Effector CD8-positive, alpha-beta T cell (primary cell): ENCODE results near the gene DUSP2.

Experiments
- DNase-seq: peaks from one replicate; lab custom pipeline; 2025; lab: John Stamatoyannopoulos, UW

Gene DUSP2

GRCh38 chr2:96114903-96115581 is 30.2 kb downstream of the DUSP2 start:
- no peak for DNase-seq

DNA sequence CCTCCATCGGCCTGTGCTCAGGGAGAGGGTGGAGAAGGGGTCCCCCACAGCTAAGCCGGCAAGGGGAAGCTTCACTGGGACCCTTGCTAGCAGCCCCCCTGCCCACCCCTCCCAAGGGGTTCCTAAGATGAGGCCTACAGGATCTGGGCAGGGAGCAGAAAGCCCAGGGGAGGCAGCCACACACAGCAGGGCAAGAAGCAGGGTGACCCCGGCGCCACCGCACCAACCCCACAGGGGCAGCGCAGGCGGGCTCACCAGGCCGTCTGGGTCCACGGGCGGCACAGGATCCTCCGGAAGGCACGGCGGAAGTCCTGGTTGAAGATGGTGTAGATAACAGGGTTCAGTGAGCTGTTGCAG is 30.7 kb downstream of the DUSP2 start:
- DNase-seq: no peak

DNA sequence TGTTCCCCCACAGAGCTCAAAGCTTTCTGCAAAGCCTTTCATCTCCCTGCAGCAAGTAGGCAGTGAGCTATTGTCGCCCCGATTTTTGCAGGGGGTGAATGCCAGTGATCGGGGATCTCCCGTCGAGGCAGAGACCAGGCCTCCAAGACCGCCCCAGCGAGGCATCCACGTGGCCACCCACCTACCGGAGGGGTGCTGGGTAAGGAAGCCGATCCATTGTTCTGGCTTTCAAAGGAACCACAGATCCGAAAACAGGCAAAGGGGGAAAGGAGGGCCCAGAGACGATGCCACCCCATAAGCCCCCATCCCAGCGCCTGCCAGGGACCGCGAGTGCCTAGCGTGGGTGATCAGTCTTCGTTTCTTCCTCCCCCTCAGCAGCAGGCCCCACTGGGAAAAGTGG is 31.3 kb downstream of the DUSP2 start:
- no peak for DNase-seq

DNA sequence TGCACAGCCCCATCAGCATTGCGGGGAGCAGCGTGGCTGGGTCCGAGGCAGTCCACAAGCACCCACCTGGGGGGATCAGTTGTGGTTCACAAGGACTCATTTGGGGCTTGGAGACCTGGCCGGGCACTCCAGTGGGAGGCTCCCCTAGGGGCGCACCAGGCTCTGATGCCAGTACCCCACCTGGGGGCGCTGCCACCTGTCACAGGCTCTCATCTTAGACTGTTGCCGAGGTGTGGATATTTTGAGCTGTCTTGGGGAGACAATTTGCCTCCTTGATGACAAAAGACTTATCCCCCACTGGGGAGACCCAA is 31.9 kb downstream of the DUSP2 start:
- DNase-seq: no peak

DNA sequence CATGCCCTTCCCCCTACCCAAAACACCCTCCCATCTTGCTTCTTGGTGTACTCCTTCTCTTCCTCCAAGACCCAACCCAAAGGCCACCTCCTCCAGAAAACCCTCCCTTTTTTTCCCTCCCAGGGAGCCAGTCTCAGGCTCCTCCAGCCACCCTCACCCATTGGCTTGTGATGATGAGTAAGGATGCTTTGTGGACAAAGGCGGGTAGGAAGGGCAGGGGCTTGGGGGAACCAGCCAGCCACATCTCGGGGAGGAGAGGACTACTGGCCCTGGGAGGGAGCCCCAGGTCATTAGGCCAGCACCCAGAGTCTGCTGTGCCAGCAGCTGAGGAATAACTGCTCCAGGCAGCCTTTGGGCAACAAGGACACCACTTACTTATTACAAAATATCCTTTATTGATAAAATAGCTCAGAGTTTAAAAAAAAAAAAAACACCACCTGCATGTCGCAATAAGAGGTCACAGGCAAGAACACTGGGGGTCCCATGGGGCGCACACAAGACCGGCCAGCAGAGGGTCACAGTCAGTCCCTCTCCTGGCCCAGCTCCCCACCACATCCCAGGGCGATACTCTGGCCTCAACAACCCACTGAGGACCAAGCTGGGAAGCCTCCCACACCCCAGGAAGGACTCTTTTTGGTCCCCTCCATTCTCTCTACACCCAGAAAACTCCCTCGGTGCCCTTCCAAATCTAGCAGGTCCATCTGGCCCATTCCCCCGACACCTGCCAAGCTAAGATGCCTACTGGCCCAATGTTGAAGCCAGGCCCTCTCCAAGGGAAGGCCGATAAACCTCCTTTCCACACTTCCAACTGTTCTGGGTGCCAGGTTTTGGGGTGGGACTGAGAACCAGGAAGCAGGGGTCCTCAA is 32.5 kb downstream of the DUSP2 start:
- DNase-seq: no peak

- DNase-seq: no peak
Measured at GRCh38 chr2:96111823-96112500, 33.3 kb downstream of the DUSP2 start.

DNA sequence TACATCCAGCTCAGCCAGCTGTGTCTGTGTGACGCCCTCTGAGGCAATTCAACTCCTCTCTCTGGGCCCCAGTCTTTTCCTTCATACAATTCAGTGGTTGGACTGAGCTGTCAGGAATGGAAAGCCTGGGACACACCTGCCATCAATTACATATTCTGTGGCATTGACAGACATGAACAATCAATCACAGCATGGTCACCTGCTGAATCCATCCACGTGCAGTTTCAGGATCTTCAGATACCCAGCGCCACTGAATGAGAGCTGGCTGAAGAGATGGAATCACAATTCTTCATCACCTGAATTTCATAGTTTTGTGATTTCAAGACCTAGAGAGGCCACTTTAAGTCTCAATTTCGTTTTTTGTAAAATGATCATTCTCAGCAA is 34.0 kb downstream of the DUSP2 start:
- DNase-seq: no peak

DNA sequence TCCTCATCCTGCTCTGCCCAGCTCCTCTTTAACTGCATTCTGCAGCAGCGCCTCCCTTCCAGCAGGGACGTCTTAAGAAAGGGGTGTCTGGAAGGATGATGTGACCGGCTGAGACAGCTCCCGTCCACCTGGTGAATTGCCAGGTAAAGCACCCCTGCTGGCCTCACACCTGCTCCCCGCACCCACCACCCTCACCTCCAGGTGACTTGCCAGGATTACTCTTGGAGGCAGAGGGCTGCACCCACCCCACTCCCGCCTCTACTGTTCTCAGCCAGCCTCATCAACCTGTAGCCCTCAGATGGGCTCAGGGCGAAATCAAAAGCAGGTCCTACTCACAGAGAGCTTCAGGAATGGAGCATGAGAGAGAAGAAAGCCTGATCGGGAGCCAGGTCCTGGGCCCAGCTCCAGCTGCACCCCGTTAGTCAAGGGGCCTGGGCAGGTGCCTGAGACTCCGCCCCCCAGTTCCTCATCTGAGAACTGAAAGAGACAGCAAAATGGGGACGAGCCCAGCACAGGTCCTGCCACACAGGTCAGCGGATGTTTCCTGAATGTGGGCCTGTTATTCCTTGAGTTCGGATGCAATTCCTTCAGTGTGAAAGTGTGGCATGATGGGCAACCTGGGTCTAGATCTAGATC is 34.5 kb downstream of the DUSP2 start:
- no peak for DNase-seq

GRCh38 chr2:96109931-96110511 is 35.2 kb downstream of the DUSP2 start:
- no peak for DNase-seq

- no peak for DNase-seq
Measured at GRCh38 chr2:96109361-96109680, 35.9 kb downstream of the DUSP2 start.

GRCh38 chr2:96108541-96109360 is 36.5 kb downstream of the DUSP2 start:
- no peak for DNase-seq

- no peak for DNase-seq
Measured at GRCh38 chr2:96108151-96108540, 37.1 kb downstream of the DUSP2 start.

- DNase-seq: no peak
Measured at GRCh38 chr2:96107708-96108065, 37.6 kb downstream of the DUSP2 start.

DNA sequence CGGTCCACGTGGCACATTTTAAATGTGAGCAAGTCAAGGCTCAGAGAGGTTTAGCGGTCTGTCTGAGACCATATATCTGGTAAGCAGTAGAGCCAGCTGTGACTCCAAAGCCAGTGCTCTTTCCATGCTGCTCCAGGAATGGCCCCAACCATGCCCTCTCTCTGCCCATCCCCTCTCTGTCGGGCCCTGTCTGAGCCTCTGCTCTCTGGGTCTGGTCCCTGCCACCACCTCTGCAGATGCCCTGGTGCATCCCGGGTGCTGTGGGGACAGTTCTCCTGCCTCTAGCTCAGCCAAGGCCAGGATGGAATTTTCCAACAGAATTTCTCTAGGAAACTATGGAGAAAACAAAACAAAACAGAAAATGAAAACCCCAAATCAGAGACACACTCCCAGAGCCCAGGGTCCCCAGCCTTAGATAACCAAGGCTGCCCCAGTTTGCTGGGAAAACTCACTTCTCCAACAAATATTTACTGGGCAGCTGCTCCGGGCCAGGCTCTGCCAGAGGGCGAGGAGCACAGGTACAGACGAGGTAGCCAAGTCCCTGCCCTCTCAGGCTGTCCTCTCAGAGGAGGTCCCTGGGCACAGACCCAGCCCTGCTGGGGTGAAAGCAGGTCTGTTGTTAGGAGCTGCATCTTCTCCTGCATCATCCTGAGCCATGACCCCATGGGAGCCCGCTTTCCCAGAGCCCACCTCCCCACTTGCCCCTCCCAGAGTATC is 38.1 kb downstream of the DUSP2 start:
- DNase-seq: no peak

DNA sequence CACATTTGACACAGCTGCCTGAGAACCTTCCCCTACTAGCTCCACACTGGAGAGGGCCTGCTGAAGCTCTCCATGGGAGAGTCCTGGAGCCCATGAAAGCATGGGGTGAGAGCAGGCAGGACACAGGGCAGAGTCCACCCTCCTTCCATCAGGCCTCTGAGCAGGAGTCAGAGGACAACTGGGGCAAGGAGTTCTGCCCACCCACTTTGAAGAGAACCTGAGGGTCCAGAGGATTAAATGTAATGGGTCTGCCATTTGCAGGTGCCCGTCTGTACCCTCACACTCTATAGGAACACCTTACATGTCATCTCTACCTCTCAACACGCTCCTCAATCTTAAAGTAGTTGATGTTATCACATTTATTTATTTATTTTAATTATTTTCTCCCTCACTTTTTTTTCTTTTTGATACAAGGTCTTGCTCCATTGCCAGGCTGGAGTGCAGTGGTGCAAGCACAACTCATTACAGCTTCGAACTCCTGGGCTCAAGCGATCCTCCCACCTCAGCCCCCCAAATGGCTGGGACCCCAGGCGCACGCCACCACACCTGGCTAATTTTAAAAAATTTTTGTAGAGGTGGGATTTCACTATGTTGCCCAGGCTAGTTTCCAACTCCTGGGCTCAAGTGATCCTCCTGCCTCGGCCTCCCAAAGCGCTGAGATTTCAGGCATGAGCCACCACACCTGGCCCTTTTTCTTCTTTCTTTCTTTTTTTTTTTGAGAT is 39.1 kb downstream of the DUSP2 start:
- DNase-seq: no peak

- no peak for DNase-seq
Measured at GRCh38 chr2:96105152-96105915, 39.9 kb downstream of the DUSP2 start.

- DNase-seq: no peak
Measured at GRCh38 chr2:96104487-96104861, 40.8 kb downstream of the DUSP2 start.

GRCh38 chr2:96103761-96104486 is 41.3 kb downstream of the DUSP2 start:
- DNase-seq: no peak

- DNase-seq: no peak
Measured at GRCh38 chr2:96103187-96103601, 42.0 kb downstream of the DUSP2 start.
